ENCODE results near the gene LMO1.

- TF ChIP-seq, protein P1, sequence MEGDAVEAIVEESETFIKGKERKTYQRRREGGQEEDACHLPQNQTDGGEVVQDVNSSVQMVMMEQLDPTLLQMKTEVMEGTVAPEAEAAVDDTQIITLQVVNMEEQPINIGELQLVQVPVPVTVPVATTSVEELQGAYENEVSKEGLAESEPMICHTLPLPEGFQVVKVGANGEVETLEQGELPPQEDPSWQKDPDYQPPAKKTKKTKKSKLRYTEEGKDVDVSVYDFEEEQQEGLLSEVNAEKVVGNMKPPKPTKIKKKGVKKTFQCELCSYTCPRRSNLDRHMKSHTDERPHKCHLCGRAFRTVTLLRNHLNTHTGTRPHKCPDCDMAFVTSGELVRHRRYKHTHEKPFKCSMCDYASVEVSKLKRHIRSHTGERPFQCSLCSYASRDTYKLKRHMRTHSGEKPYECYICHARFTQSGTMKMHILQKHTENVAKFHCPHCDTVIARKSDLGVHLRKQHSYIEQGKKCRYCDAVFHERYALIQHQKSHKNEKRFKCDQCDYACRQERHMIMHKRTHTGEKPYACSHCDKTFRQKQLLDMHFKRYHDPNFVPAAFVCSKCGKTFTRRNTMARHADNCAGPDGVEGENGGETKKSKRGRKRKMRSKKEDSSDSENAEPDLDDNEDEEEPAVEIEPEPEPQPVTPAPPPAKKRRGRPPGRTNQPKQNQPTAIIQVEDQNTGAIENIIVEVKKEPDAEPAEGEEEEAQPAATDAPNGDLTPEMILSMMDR (IDR thresholded peaks at IDR 0.05), result no peak
- no peak for TF ChIP-seq POLR2A (IDR thresholded peaks at IDR 0.05)
These were observed 77.2 kb downstream of the LMO1 start for GRCh38 chr11:8186429-8186828.

Measured in heart left ventricle (tissue), 13 donors.